Suppressor macrophage treated with lipopolysaccharide for 4 hours (primary cell): ENCODE measurements around the gene STK33.

Experiments
- DNase-seq: peaks from one replicate; pipeline ENCODE4 v3.0.0-alpha.2; 2020

Gene STK33

GRCh38 chr11:8354622-8355415, 239.2 kb downstream of the STK33 start:
- DNase-seq, result no peak

DNA sequence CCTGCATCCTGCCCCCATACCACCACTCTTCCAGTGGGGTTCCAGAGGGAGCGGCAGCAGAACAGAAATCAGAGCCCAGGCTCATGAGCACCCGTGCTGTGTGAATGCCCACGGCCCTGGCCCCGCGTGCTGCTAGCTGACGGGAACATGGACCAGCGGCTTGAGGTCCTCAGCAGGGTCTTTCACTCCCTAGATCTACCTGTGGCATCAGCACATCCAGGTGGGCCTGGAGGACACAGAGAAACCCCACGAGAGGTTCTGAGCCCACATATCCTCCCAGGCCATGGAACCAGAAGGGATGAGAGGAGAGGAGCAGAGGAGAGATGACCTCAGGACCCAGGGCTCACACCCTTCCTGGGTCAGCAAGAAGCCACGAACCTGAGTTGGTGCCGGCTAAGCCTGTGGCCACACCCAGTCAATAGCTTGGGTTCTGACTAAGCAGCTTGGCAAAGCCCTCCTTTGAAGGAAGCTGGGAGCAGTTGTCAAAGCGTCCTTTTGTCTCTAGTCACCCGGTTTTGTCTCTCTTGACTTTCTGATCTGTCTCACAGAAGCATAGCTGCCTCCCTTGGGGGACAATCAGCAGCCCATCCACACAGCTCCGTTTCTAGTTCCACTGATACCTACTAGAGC, 241.0 kb downstream of the STK33 start:
- no peak for DNase-seq

DNA sequence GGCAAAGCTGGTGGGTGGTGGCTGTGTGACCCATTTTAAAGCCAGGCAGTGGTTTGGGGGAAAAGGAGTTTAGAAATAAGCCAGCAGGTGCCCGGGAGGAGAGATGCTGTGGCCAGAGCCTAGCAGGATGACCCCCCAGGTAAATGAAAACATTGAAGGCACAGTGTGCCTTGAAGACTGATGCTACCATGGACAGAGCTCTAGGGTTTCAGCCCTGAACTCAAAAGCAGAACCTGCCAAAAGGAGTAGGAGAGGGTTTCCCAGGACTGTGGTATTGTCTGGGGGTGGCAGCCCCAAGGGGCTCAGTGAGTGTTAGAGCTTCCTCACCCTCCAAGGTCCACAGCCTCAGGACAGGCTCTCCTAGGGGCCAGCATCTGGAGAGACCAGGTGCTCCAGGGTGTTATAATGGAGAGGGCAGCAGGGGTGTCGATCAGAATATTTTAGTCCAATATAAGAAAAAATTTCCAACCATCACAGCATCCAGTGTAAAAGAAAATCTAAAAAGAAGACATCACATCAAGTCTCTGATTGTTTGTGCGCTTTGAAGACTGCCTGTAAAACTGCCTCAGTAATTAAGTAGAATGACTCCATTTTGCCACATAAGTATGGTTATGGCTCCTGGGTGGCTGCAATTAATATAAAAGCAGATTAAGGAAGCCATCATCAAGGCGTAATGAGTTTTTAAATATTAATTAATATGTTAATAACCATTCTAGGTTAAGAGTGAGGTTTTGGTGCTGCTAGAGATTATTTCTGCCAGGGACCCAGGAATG, 241.7 kb downstream of the STK33 start:
- no peak for DNase-seq

- DNase-seq, result no peak
Measured at GRCh38 chr11:8351223-8351622, 242.8 kb downstream of the STK33 start.

GRCh38 chr11:8347978-8348377, 246.1 kb downstream of the STK33 start:
- DNase-seq, result no peak

- DNase-seq, result no peak
Measured at GRCh38 chr11:8346157-8346755, 247.8 kb downstream of the STK33 start.

- no peak for DNase-seq
Measured at GRCh38 chr11:8345179-8345578, 248.8 kb downstream of the STK33 start.

DNA sequence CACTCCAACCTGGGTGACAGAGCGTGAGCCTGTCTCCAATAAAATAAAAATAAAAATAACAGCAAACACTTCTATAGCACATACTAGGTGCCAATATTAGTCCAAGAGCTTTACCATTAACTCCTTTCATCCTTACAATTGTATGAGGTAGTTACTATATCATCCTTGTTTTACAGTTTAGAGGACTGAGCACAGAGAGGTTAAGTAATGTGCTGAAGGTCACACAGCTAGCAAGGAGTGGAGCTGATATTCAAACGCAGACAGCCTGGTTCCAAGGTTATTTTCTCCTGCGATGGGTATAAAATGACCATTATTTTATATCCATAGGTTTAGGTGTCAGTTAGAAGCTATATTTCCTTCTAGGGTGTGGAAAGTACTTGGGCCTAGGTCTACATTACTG, 249.7 kb downstream of the STK33 start:
- DNase-seq, result no peak

- DNase-seq, result no peak
Measured at GRCh38 chr11:8342821-8343681, 251.0 kb downstream of the STK33 start.

DNA sequence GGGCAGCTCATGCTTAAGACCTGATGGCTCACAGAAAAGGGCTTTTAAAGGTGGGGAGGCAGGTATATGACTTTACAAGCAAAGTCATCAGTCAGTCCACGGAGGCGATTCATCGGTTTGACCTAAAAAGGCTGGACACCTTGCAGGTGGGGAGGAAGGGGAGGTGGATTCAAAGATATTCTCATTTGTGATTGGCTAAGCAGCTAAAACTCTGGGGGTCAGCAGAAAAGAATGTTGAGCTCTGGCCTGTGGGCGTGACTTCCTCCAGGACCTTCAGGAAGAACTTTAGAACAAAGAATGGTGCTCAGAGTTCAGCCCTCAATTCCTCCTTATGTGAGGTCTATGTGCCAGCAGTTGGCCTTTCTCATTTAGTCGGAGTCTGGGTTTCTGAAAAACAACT, 252.0 kb downstream of the STK33 start:
- peak; percentile 21 for DNase-seq
